Left cardiac atrium (tissue), 4 donors: ENCODE measurements around the gene PHYHD1. TPM values are rescaled to one million over a fixed set of nuclear protein-coding genes. Genes with fewer than 3 reads are reported as not detected.

ENCODE experiments used
- ATAC-seq, 2 donors: fragments of 200-7000 bp; cut with Tn5 transposase; one replicate each; pipeline ENCODE4 v1.9.1; 2020; ENCODE audit warnings: mild to moderate bottlenecking in 2 of 2, moderate library complexity in 2 of 2
- DNase-seq: peaks from one replicate; pipeline ENCODE4 v3.0.0-alpha.2; 2020
- intact Hi-C, 2 donors: fragments of 100-400 bp; cut with DNase I; formaldehyde crosslinking; loops; one replicate each; pipeline versions ENCODE4 v1.14.1 to v1.15.1; 2022 to 2023
- total RNA-seq, 2 donors: library from RNA; stranded (reverse); fragmentation: NEBNext Ultra II Directional; extraction: Animal tissue kit (Norgen Biotek cat#: 25700); gene quantifications; one replicate each; pipeline ENCODE4 v1.2.1, GENCODE V29; 2021
- donor health status: DM: no; HTN: yes; CAD: no.
- donor health status: DM: no; HTN: yes; CAD: no; lungs with severe emphysema.
- donor health status: DM: yes; HTN: yes; CAD: no.
- donor health status: Dilated cardiomyopathy.

Gene PHYHD1
- total RNA-seq, 2 donors from 2014 or later = 21.4 to 28.2 TPM

DNA sequence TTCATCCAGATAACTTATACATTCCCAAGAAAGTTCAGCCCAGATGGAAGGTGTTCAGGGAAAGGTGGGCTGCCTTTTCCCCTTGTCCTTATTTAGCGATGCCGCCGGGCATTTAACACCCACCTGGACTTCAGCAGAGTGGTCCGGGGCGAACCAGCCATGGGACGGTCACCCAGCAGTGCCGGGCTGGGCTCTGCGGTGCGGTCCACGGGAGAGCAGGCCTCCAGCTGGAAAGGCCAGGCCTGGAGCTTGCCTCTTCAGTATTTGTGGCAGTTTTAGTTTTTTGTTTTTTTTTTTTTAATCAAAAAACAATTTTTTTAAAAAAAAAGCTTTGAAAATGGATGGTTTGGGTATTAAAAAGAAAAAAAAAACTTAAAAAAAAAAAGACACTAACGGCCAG lies 4.0 kb upstream of the PHYHD1 start:
- DNase-seq (no peak), ATAC-seq (no peak)
- intact Hi-C loops = loop anchor here in 1 of 2 donors (5.0 kb wide), 1 partner anchor 34 kb away; the partner anchor contains the start of genes KYAT1 and LRRC8A

DNA sequence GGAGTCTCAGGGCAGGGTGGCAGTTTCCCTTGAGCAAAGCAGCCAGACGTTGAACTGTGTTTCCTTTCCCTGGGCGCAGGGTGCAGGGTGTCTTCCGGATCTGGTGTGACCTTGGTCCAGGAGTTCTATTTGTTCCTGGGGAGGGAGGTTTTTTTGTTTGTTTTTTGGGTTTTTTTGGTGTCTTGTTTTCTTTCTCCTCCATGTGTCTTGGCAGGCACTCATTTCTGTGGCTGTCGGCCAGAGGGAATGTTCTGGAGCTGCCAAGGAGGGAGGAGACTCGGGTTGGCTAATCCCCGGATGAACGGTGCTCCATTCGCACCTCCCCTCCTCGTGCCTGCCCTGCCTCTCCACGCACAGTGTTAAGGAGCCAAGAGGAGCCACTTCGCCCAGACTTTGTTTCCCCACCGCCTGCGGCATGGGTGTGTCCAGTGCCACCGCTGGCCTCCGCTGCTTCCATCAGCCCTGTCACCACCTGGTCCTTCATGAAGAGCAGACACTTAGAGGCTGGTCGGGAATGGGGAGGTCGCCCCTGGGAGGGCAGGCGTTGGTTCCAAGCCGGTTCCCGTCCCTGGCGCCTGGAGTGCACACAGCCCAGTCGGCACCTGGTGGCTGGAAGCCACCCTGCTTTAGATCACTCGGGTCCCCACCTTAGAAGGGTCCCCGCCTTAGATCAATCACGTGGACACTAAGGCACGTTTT lies 3.5 kb upstream of the PHYHD1 start:
- peak; percentile 88 for DNase-seq
- intact Hi-C loops = loop anchor here in 1 of 2 donors (5.0 kb wide), 1 partner anchor 35 kb away; the partner anchor contains the start of genes KYAT1 and LRRC8A
- peak; percentile 47 to 61 for ATAC-seq

- DNase-seq (no peak), ATAC-seq (no peak)
- intact Hi-C loops = loop anchor here in 1 of 2 donors (5.0 kb wide), 1 partner anchor 37 kb away; the partner anchor contains the start of genes KYAT1 and LRRC8A
These were observed 1.9 kb upstream of the PHYHD1 start for GRCh38 chr9:128918921-128919320.

DNA sequence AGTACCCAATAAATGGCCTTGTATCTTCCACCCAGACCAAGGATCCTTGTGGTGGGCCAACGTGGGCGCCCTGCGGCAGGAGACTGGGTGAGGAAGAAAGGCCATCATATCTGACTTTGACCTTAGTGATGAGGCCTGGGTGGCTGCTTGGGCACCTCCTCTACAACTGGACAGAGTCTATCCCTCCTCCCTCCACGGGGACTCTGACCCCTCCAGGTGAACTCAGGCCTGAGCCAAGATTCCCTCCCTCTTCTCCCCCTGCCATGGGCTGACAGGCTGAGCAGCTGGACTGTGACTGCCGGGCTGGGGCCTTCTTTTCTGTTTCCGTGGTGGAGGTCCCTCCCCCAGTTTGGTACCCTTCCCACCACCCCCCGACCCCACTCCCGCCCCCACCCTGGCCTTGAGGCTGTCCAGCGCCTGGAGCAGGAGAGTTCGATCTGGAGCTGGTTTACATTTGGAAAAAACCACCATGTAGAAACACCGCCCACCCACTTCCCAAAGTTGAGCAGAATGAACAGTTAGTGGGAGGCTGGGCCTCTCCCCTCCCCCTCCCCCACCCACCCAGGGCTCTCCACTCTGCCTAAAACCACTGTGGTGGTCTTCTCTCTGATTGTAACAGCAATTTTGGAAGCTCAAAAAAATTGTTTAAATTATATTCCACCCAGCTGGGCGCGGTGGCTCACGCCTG lies 1.2 kb upstream of the PHYHD1 start:
- no peak for DNase-seq
- intact Hi-C loops = loop anchor here in 1 of 2 donors (5.0 kb wide), 1 partner anchor 37 kb away; the partner anchor contains the start of genes KYAT1 and LRRC8A
- no peak for ATAC-seq

DNA sequence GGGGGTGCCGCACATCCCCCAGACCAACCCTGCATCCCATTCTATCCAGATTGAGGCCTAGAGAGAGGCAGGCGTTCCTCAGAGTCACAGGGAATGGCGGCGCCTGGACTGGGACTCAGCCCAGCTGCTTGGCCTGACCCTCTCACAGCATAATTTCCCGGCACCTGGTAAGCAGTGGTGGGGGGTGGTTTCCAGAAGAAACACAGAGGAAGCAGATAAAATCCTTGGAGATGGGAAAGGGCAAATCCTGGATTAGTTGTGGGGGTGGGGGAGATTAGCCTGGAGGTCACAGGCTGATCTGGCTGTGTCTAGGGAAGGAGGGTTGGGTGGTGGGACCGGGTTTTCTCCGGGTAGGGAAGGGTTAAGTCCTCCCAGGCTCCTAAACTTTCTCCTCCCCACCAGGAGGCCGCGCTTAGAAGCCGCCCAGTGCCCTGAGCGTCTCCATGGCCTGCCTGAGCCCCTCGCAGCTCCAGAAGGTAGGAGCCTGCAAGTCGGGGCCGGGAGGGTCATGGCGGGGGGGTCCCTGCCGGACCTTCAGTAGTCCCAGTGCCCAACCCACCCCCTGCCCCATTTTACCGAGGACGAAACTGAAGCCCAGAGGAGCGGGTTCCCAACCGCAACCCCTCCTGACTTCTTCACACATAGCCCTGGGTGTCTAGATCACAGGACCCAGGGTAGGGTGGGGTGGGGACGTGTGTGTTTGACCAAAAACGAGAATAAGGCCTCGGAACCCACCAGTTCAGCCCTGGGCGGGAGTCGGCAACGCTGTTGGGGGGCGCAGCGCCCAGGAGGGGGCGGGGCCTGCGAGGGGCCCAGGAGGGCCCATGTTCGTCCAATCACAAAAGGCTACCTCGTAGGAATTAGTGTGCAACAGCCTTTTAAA lies 1.3 kb downstream of the PHYHD1 start:
- DNase-seq = peak; percentile 65
- peak; percentile 82 to 85 for ATAC-seq
- intact Hi-C loops = no loop called here

DNA sequence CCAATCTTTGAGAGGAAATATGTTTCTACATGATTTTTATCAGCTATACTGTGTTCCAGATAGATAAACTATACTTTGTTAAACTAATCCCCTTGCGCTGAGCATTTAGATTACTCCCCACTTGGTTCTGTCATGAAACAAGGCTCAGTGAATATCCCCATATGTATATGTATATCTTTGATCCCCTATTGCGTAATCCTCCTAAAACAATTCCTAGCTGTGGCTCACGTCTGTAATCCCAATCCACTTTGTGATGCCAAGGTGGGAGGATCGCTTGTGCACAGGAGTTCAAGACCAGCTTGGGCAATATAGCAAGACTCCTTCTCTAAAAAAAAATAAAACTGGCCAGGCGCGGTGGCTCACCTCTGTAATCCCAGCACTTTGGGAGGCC lies 2.7 kb downstream of the PHYHD1 start:
- no peak for ATAC-seq
- intact Hi-C loops = no loop called here
- DNase-seq = no peak

DNA sequence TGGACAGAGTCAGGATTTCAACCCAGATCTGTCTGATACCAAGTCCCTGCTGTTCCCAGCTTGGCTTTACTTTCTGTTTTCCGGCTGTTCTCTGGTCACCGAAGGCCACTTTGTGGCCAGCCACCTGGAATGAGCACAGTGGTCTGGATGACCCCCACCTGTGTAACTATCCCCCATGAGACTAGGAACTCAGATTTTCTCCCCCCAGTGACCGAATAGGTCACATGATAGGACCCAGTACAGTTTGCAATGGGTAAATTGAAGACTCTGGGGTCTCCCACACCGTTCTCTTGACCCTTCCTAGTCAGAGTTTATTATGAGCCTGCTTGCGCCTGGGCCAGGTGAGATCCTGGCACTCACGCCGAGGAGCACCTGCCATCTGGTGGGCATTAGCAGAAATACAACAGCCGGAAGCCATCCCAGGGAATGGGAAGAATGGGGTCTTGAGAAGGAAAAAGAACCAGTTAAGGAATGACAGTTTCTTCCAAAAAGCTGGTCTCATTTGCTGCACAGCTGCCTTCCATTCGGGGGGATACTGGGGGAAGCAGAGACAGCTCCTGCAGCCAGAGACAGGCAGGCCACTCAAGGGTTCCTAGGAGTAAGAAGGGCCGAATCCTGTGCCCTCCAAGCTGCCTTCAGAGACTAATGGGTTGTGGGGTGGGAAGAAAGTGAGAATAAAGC lies 7.1 kb downstream of the PHYHD1 start:
- peak; percentile 49 for DNase-seq
- ATAC-seq = peak; percentile 71 to 83
- intact Hi-C loops = loop anchor here (1.0 to 5.0 kb wide), 3 partner anchors 46 to 65 kb away; partner anchors contain the start of genes KYAT1 (in 1 of the 2) and LRRC8A (in 1 of the 2)

DNA sequence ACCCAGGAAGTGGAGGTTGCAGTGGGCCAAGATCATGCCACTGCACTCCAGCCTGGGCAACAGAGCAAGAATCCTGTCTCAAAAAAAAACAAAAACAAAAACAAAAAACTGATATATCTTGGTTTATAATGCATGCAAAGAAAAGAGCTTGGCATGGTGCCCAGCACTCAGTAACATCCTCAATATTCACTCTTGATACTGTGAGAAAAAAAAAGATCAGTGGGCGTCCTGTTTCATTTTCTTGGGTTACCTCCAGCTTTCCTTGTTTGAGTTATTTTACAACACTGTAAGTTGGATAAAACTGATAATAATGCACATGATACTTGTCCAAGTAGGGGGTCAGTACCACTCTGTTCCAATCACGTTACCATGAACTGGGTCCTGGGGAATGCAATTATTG lies 7.8 kb downstream of the PHYHD1 start:
- ATAC-seq (no peak), DNase-seq (no peak)
- intact Hi-C loops = loop anchor here (1.0 to 5.0 kb wide), 3 partner anchors 46 to 65 kb away; partner anchors contain the start of genes KYAT1 (in 1 of the 2) and LRRC8A (in 1 of the 2)

GRCh38 chr9:128929560-128929959 lies 8.8 kb downstream of the PHYHD1 start:
- no peak for ATAC-seq
- DNase-seq = no peak
- intact Hi-C loops = loop anchor here (2.0 to 5.0 kb wide), 2 partner anchors 47 to 65 kb away; partner anchors contain the start of genes KYAT1 (in 1 of the 2) and LRRC8A (in 1 of the 2)

GRCh38 chr9:128933731-128934130 lies 12.9 kb downstream of the PHYHD1 start:
- DNase-seq (no peak), ATAC-seq (no peak)
- intact Hi-C loops = no loop called here

DNA sequence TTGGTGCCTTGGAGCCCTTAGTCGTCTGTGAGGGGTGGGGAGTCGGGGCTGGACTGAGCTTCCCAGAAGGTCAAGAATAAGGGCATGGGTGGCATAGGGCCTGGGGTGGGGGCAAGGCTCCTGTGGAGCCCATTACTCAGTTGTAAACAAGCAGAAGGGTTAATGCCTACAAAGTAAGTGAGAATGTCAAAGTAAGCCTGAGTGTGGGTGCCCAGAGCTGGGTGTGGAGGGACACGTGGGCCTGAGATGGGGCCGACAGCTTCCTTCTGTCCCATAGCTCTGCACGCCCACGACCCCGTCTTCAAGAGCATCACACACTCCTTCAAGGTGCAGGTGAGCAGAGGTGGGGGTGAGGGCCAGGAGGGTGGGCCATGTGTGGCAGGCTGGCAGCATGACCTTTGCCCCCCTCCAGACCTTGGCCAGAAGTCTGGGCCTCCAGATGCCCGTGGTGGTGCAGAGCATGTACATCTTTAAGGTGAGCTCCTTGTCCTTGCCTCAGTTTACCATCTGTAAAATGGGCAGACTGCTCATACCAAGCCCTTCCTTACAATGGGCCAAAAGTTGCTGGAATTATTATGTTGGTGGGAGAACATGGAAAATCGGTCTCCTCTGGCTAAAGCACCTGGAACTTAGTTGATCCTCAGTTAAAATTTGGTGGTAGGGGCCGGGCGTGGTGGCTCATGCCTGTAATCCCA lies 15.5 kb downstream of the PHYHD1 start:
- ATAC-seq = no peak
- DNase-seq = no peak
- intact Hi-C loops = no loop called here

DNA sequence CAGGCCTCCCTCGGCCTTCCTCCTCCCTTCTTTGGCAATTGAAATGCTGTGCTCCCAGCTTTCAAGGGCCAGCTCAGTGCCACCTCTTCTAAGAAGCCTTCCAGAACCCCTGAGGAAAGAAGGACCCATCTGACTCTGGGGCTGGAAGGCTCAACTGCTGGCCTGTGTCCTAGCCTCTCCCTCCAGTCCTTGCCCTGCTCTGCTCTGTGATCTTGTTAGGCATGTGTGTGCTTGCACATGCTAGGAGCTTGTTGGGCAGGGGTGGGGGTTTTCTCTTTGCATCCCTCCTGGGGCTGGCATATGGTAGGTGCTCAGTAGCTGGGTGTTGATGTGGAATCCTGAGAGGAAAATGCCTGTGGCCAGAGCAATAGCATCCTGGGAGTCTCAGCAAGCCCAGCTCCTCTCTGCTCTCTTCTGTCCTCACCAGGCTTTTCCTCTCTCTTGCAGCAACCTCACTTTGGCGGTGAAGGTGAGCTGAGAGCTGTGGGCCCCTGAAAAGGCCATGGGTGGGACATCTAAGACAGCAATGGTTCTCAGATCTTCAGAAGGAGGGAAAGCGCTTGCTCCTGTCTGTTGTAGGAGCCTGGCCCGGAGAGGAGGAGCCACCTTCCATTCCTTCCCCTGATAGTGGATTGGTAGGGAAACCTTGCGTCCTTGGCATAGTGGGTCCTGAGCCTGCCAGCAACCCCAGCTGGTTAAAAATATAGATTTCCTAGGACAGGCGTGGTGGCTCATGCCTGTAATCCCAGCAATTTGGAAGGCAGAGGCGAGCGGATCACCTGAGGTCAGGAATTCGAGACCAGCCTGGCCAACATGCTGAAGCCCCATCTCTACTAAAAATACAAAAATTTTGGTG lies 16.8 kb downstream of the PHYHD1 start:
- intact Hi-C loops = no loop called here
- no peak for ATAC-seq
- DNase-seq = no peak

- DNase-seq (peak; percentile 45), ATAC-seq (peak; percentile 19 to 26)
- intact Hi-C loops = no loop called here
These were observed 19.6 kb downstream of the PHYHD1 start for GRCh38 chr9:128940271-128940921.

- ATAC-seq = no peak
- intact Hi-C loops = no loop called here
- no peak for DNase-seq
These were observed 20.4 kb downstream of the PHYHD1 start for GRCh38 chr9:128940946-128941755.

DNA sequence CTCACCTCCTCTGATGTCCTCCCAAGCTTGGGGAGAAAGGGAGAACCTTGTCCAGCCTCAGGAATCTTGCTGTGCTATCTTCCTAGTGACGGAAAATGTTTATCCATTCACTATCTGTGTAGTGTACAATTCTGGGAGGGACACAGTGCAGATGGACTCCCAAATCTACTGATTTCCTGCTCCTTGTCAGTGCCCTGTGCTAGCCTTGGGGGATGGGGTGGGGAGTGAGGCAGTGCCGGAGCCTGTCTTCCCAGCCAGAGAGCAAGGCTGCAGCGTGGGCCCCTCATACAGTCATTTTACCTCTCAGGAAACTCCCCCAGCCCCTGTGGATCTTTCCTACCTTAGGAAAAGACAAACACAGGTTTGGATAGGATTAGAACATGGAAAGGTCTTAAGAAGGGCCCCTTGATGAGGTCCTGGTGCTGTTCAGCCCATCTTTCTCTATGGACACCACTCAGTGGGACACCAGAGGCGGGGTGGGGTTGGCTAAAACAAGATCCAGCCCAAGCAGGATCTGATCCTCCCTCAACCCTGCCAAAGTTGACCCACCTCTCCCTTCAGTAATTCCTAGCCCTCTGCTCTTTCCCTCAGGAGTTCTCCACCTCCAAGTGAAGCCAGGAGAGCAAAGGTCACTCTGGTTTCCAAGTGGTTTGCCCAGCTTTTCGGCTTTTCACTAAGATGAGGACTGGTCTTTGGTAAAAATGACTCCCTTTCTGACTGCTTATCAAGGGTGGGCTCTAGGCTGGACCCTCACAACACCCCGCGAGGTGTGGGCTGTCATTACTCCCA lies 23.2 kb downstream of the PHYHD1 start:
- no peak for ATAC-seq
- intact Hi-C loops = no loop called here
- no peak for DNase-seq
